Type B pancreatic cell (in vitro differentiated cells): Measurements from ENCODE around the gene PLCB2. TPM values are rescaled to one million over a fixed set of nuclear protein-coding genes. Genes with fewer than 3 reads are reported as not detected.

ENCODE experiments used
- DNase-seq: peaks from one replicate; pipeline ENCODE4 v3.0.0; 2021; ENCODE audit warnings: mixed read lengths; ENCODE audit not compliant: unreplicated experiment; ENCODE audit errors: extremely low spot score
- H3K27ac Mint-ChIP-seq: 2 replicates; pipeline ENCODE4 v1.8.0; 2021; ENCODE audit warnings: mild to moderate bottlenecking, mixed read lengths
- H3K27me3 Mint-ChIP-seq: 2 replicates; pipeline ENCODE4 v1.8.0; 2021; ENCODE audit warnings: mixed read lengths
- H3K36me3 Mint-ChIP-seq: 2 replicates; pipeline ENCODE4 v1.8.0; 2021; ENCODE audit warnings: mixed read lengths
- H3K4me1 Mint-ChIP-seq: one replicate; pipeline ENCODE4 v1.8.0; 2021; ENCODE audit warnings: mixed read lengths; ENCODE audit not compliant: unreplicated experiment
- H3K4me3 Mint-ChIP-seq: 2 replicates; pipeline ENCODE4 v1.8.0; 2021; ENCODE audit warnings: mild to moderate bottlenecking, mixed read lengths
- H3K9me3 Mint-ChIP-seq: 2 replicates; pipeline ENCODE4 v1.8.0; 2021; ENCODE audit warnings: mixed read lengths
- total RNA-seq: library from RNA; stranded (reverse); gene quantifications from 2 replicates; pipeline ENCODE4 v1.2.1, GENCODE V29; 2021; ENCODE audit warnings: low replicate concordance
- TF ChIP-seq, protein P1 (sequence below): fragments of 200-600 bp; sonication (generic); conservative IDR thresholded peaks from 2 replicates; pipeline ENCODE4 v1.5.0; 2021; ENCODE audit warnings: antibody characterized with exemption, mild to moderate bottlenecking

PLCB2 gene
- total RNA-seq, 1 donor from 2014 or later, result 5.8 TPM

DNA sequence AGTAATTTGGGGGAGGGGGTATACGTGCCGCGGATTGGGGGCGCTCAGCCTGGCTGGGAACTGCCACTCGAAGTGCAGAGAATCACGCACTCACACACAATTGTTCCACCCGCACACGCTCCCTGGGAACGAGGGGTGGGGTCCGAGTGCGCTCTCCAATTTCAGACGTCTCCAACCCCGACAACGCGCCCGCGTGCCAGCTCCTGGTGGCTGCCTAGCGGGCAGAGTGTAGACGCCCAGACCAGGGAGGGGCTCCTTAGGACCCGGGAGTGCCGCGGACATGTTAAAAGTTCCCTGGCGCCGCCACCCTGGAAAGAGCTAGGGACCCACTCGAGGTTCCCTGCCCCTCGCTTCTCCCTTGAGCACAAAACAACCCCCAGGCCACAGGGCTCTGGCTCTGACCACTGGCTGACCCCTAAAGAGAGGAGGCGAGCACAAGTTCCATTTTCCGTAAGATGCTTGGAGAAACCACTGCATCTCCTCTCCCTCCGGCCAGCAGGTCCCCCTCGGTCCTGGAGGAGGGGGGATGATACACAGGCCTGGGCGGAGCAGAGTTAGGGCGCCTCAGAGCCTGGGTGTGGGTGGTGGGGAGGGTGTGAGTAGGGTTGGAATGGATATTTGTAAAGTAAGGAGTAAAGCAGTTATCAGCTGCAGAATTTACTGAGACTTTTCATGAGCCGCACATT lies 24.0 kb downstream of the PLCB2 start:
- H3K27me3 Mint-ChIP-seq, result peaks cover 60% of the 10 kb centered on the region
- no peaks in the 10 kb centered on the region for H3K9me3 Mint-ChIP-seq
- H3K27ac Mint-ChIP-seq, result no peak overlapping the region
- DNase-seq, result no peak
- no peak overlapping the region for H3K4me3 Mint-ChIP-seq
- TF ChIP-seq, protein P1, sequence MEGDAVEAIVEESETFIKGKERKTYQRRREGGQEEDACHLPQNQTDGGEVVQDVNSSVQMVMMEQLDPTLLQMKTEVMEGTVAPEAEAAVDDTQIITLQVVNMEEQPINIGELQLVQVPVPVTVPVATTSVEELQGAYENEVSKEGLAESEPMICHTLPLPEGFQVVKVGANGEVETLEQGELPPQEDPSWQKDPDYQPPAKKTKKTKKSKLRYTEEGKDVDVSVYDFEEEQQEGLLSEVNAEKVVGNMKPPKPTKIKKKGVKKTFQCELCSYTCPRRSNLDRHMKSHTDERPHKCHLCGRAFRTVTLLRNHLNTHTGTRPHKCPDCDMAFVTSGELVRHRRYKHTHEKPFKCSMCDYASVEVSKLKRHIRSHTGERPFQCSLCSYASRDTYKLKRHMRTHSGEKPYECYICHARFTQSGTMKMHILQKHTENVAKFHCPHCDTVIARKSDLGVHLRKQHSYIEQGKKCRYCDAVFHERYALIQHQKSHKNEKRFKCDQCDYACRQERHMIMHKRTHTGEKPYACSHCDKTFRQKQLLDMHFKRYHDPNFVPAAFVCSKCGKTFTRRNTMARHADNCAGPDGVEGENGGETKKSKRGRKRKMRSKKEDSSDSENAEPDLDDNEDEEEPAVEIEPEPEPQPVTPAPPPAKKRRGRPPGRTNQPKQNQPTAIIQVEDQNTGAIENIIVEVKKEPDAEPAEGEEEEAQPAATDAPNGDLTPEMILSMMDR, result no peak
- H3K4me1 Mint-ChIP-seq, result peaks cover 26% of the 10 kb centered on the region
- H3K36me3 Mint-ChIP-seq, result no peaks in the 10 kb centered on the region

DNA sequence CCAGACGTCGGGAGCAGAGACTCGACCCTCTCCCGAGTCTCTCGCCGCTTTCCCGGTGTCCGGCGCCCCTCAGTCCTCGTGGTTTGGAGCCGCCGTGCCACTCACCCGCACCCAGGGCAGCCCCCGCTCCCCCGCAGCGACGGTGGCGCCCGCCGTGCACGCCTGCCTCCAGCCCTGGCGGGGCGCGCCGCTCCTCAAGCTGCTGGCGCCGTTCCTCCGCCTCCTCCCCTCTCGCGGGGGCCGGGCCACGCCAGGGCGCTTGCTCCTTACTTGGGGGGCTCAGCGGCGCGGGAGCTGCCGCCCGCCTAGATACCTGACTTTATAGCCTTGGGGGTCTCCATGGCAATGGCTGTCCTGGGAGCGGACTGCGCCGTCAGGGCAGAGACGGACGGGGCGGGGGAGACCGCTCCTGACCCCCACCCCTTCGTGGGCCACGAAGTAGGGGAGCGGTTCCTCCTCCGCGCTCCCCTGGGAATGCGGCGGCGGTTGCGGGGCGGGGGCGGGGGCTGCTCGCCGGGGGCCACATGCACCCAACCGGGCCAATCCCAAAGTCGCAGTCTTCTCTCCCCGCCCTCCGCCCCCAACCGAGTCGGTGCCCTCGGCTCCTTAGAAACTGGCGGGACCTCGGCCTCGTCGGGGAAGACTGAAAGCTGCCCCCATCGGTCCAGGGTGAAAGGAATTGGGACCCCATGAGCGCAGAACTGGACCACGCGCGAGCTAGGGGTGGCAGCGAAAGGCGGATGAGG lies 24.7 kb downstream of the PLCB2 start, which contains the start of gene ANKRD63:
ANKRD63 (minus strand) TSS at position 196 of the 746 bp plus-strand sequence. CDS start 478 bp downstream, outside the sequence.
- Mint-ChIP-seq H3K9me3 (no peaks in the 10 kb centered on the region), H3K4me1 (peaks cover 32% of the 10 kb centered on the region), H3K36me3 (no peaks in the 10 kb centered on the region), H3K27me3 (peaks cover 65% of the 10 kb centered on the region), H3K4me3 (peak within 1 kb of the TSS; percentile 65), H3K27ac (no peak within 1 kb of the TSS)
- TF ChIP-seq, protein P1, result no peak
- no peak for DNase-seq

DNA sequence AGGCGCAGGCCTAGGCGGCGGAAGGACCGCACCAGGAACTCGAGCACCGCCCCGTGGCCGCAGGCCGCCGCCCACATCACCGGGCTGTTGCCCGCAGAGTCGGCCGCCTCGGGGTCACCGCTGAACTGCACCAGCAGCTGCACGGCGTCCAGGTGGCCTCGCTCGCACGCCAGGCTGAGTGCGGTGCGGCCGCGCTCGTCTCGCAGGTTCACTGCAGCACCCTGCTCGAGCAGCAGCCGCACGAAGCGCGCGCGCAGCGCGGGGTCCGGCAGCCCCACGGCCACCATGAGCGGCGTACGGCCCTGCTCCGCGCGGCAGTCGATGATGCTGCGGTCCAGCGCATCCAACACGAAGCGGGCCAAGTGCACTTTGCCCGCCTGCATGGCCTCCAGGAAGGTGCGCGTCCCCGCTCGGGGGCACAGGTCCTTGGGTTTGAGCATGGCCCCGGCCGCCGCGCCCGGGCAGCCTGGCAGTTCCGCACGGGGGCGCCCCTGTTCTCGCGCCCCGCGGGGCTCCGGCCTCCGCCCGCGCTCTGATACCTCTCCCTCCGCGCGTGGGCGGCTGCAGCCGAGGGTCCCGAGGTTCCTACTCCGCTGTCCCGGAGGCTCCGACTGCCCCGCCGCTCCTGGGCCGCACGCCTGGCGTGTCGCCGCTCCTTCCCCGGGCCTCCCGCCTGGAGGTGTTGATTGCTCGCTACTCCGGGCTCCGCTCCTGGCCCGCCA lies 25.4 kb downstream of the PLCB2 start:
- Mint-ChIP-seq H3K27me3 (peaks cover 59% of the 10 kb centered on the region), H3K9me3 (no peaks in the 10 kb centered on the region), H3K36me3 (no peaks in the 10 kb centered on the region), H3K4me3 (peak overlapping the region; percentile 65), H3K27ac (no peak overlapping the region), H3K4me1 (peaks cover 34% of the 10 kb centered on the region)
- DNase-seq, result no peak
- TF ChIP-seq, protein P1, result peak; percentile 52

DNA sequence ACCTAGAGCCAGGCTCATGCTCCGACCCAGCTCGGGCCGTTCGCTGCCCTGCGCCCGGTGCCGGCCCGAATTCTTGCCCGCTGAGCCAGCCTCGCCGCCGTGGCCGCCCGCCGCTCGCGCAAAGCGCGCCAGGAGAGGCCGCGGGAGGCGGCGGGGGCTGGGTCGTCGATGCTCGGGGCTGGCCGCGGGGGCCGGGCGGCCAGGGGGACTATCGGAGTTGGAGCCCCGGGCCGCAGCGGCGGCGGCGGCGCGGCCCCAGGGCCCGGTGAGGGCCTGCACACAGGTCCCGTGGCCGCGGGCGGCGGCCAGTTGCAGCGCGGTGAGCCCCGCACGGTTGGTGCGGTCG lies 26.0 kb downstream of the PLCB2 start:
- no peak overlapping the region for H3K27ac Mint-ChIP-seq
- H3K27me3 Mint-ChIP-seq, result peaks cover 57% of the 10 kb centered on the region
- no peaks in the 10 kb centered on the region for H3K36me3 Mint-ChIP-seq
- DNase-seq, result no peak
- no peak overlapping the region for H3K4me3 Mint-ChIP-seq
- TF ChIP-seq, protein P1, result no peak
- H3K9me3 Mint-ChIP-seq, result no peaks in the 10 kb centered on the region
- peaks cover 35% of the 10 kb centered on the region for H3K4me1 Mint-ChIP-seq

DNA sequence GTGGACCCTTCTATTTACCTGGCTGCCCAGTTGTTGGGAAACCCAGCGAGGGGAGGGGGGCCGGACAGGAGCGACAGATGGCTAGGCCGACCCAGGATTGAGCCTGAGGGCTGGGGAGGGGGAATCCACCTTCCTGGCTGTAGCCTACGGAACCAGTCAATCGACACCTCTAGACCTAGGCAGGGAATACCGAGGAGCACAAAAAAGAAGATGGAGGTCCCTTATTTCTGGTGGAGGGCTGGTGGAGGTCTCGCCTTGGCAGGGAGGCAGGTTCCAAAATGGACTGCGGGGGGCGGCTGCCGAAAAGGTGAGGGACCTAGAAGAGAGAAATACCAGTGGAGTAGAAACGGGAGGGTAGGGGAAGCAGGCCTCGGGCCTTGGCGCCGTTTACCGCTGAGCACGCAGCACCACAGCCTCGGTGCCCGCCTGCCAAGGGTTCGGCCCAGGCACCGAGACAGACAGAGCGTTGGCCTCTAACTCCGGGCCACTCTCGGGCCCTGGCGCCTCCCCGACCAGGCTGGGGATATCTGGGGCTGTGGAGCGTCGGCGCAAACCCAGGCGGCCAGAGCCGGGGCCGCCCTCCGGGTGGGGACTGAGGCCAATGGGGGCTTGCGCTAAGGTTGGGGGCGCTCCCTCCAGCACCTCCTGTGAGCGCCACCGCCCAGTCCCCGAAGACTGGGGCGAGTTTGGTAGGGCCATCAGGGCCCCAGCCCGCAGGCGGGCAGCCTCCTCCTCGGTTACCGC lies 26.5 kb downstream of the PLCB2 start:
- Mint-ChIP-seq H3K4me3 (peak overlapping the region; percentile 73), H3K4me1 (peaks cover 35% of the 10 kb centered on the region)

More for the DNA sequence above, 26.5 kb downstream of the PLCB2 start:
- H3K27ac Mint-ChIP-seq, result no peak overlapping the region
- no peaks in the 10 kb centered on the region for H3K9me3 Mint-ChIP-seq
- TF ChIP-seq, protein P1, result no peak
- DNase-seq, result no peak
- no peaks in the 10 kb centered on the region for H3K36me3 Mint-ChIP-seq
- H3K27me3 Mint-ChIP-seq, result peaks cover 57% of the 10 kb centered on the region
